GM19239 (cell line): ENCODE results near the gene OCEL1.
"Not testable (repeated sequence)": the region's sequence is repeated elsewhere in the genome, so short reads cannot be mapped to it uniquely, and the experiment has no call there.

Source experiments
- DNase-seq: peaks from one replicate; pipeline ENCODE4 v3.0.0; 2011; ENCODE audit warnings: low spot score; ENCODE audit not compliant: insufficient read length
- FAIRE-seq: peaks from 2 replicates; lab custom pipeline; 2011; peaks lifted over from hg19 to GRCh38; lab: Jason Lieb, UNC

OCEL1 gene

DNA sequence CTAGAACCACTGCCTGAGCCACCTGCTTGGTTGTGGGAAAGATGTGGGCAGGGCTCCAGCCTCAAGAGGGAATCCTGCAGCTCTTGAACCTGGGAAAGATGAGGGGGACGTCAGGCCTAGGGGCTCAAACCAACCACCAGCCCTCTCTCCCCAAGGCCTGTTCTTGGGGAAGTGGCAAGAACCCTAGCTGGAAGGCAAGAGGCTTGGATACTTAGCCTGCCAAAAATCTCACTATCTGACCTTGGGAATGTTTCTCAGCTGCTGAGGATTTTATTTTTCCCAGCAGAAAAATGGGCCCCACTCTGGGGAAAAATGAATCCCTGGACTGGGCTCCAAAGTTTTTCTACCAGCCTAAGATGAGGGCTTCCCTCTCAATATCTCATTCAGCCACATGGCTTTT lies 33.9 kb downstream of the OCEL1 start:
- DNase-seq (no peak), FAIRE-seq (no peak)

DNA sequence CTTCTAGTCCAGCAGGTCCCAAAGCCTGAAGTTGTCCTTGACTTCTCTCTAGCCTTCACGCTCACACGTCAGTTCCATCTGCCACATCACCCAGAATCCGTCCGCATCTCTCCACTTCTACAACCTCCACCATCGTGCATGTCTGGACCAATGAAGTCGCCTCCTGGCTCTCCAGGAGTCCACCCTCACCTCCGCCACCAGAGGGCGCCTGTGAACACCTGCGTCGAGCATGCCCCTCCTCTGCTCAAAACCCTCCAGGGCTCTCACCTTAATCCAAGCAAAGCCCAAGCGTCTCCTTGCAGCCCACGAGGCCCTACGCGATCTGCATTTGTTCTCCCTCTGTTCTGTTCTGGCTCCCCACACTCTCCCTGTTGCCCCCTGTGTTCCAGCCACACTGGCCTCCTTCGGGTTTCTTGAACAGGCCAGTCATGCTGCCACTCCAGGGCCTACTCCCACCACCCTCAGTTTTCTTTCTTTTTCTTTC lies 34.9 kb downstream of the OCEL1 start:
- peak; percentile 97 for FAIRE-seq
- peak; percentile 93 for DNase-seq

DNA sequence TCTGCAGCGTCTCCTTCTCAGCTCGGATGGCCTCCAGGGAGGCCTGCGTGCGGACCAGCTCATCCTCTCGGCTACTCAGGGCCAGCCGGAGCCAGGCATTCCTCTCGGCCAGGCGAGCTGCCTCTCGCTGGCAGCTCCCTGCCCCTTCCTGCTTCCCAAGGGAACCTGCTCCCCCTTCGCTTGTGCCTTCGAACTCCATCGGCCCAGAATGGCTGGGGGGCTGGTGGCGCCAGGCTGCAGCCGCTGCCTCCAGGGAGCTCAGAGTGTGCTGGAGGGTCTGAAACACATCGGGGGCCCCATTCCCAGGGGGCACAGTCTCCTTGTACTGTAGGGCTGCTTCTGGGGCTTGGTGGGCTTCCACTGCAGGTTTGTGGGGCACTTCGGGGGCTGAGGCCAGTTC lies 36.5 kb downstream of the OCEL1 start:
- DNase-seq: no peak
- no peak for FAIRE-seq

DNA sequence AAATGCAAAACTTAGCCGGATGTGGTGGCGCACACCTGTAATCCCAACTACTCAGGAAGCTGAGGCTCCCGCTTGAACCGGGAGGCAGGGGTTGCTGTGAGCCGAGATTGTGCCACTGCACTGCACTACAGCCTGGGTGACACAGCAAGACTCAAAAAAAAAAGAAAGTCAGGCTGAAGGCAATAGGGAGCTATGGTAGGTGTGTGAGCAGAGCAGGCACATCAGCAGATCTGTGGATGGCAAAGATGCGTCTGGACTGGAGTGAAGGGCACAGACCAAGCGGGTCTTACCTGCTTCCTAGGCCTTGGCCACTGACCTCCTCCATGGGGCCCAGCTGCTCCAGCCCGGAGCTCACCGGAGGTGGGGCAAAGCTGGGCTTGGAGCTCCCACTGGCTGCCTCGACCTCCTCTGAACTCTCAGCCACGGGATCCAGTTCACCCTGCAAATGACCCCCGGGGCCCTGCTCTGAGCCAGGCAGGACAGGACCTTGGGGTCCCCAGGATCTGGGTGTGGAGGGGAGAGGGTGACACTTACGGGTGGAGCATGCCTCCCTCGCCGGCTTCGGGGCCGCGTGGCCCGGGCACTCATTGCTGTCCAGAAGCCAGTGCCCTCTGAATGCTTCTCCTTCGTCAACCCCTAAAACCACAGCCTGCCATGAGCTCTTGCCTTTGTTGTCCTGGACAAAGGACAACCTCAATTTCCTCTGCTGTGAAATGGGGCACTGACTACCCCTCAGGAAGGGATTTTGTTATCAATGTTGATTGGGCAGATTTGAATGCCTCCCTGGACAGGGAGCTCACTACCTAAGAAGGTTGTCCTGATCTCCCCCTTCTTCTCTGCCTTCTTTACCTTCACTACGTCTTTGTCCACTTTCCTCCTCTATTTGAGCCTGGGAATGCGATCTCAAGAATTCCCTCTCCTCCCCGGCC lies 38.0 kb downstream of the OCEL1 start:
- DNase-seq (no peak), FAIRE-seq (no peak)

DNA sequence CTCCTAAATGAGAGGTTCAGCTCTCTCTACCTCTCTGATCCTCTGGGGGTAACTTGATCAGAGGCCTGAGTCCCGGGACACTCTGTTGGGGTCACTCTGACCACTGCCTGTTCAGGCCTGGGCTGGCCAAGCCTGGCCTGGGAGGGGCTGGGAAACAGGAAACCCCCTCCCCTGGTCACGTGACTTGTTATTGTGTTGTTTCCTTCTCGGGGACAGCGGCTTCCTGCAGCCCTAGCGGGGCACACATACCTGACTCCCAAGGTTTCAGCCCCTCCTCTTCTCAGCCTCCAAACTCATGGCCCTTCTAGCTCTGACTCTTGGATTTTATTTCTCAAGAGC lies 38.6 kb downstream of the OCEL1 start, which contains the start of gene USHBP1:
Gene USHBP1, minus strand, starts transcription at position 105 of the 339 bp plus-strand sequence. CDS start 446 bp downstream, outside the sequence.
- FAIRE-seq (no peak), DNase-seq (no peak)

DNA sequence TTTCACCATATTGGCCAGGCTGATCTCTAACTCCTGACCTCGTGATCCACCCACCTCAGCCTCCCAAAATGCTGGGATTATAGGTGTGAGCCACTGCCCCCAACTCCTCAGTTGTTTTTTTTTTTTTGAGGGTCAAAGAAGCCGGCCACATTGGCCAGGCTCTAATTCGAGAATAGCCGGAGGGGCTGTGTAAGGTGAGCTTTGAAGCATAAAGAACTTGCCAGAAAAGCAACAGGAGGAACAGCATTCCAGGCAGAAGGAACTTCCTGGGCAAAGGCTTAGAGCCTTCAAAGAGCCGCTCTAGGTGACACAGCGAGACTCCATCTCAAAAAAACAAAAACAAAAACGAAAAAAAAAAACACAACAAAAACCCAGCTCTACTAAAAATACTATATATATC lies 40.0 kb downstream of the OCEL1 start:
- FAIRE-seq (no peak), DNase-seq (no peak)

DNA sequence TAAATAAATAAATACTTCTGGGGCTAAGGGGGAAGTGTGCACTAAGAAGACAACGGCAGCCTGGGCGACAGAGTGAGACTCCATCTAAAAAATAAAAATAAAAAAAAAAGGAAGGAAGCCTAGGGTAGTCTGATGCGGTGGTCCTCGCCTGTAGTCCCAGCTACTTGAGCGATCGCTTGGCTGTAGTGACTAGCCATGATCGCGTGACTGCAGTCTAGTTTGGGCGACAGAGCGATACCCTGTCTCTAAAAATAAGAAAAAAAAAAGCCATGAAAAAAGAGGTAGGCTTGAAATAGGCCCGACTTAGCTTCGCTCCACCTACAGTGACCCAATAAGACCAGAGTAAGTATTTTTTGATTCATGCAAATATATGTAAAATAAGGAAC lies 40.6 kb downstream of the OCEL1 start:
- FAIRE-seq: no peak
- no peak for DNase-seq

DNA sequence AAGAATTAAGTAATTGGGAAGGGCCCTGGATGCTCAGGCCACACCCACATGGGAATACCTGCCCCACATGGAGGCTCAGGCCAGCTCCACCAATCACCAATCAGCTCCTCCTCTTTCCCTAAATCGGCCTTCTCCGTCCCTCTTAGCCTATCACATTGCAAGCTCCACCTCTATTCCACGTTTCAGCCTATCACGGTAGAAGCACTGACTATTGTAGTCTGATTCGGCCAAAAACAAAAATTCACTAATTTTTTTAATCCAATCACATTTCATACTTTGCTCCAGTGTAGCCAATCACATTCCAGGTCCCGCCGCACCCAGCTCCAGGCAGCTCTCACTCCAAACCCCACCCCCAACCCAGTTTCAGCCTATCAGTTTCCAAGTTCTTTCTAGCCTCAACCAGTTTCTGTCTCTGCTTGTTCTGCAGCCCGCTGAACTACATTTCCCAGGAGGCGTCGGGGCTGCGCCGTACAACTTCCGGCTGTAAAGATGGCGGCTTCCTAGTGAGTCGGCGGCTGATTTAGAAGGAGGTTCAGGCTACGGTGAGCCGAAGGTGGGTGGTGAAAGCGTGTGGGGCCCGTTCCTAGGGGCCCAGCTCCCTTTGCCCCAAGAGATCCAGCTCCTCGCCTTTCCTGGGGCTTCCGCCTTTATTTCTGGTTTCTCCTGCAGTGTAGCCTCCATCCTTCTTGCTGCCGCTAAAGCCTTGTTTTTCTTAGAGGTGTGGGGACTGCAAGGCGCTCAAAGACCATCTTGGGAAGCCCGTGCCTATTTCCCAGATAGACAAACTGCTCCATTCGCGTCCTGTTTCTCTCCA lies 41.2 kb downstream of the OCEL1 start, which contains the start of gene BABAM1:
Gene BABAM1, plus strand, starts transcription at position 469 of the 814 bp plus-strand sequence. CDS start 1,364 bp downstream, outside the sequence.
- peak; percentile 97 for DNase-seq
- peak; percentile 99 for FAIRE-seq

DNA sequence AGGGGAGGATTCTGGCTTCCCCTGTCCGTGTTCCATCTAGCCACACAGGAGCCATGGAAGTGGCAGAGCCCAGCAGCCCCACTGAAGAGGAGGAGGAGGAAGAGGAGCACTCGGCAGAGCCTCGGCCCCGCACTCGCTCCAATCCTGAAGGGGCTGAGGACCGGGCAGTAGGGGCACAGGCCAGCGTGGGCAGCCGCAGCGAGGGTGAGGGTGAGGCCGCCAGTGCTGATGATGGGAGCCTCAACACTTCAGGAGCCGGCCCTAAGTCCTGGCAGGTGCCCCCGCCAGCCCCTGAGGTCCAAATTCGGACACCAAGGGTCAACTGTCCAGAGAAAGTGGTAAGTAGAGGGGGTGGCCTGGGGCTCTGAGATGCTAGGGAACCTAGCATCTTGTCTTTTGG lies 42.7 kb downstream of the OCEL1 start:
- no peak for DNase-seq
- no peak for FAIRE-seq

DNA sequence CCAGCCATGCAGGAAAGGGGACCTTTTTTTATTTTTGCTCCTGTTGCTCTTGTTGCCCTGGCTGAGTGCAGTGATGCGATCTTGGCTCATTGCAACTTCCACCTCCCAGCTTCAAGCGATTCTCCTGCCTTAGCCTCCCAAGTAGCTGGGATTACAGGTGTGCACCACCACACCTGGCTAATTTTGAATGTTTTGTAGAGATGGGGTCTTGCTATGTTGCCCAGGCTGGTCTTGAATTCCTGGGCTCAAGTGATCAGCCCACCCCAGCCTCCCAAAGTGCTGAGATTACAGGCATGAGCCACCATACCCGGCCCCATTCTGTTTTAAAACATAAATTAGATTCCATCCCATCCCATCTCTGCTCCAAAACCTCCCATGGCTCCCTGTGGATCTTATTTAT lies 48.9 kb downstream of the OCEL1 start:
- DNase-seq, FAIRE-seq: not testable (repeated sequence)

DNA sequence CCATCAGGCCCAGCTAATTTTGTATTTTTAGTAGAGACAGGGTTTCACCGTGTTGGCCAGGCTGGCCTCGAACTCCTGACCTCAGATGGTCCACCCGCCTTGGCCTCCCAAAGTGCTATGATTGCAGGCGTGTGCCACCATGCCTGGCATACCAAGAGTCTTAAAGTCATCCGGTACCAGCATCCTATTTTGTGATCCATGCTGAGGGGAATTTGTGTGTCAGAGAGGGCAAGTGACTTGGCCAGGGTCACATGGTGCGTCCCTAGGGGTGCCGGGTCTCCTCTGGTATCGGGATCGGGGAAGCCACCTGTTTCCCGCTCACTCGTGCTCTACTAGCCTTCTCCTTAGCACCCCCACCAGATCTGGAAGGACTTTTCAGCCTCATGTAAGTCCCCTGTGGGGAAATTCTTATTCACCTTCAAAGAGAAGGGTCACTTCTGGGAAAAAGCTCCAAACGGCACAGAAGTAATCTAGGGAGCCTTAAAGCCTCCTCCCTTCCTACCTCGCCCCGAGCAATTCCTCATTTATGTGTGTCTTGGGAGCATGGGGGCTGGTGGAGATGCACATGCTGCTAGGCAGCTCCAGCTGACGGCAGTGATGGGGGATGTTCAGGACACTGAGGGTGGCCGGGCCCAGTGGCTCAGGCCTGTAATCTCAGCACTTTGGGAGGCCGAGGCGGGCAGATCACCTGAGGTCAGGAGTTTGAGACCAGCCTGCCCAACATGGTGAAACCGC lies 49.6 kb downstream of the OCEL1 start:
- DNase-seq (no peak), FAIRE-seq (no peak)
